Measurements from ENCODE around the gene ENPP1. TPM values are rescaled to one million over a fixed set of nuclear protein-coding genes. Genes with fewer than 3 reads are reported as not detected.

Gene ENPP1
- total and polyA plus RNA-seq, 2 donors (not counting 1 experiment from before 2014, with no cell fraction given): 0.13 to 0.42 TPM

DNA sequence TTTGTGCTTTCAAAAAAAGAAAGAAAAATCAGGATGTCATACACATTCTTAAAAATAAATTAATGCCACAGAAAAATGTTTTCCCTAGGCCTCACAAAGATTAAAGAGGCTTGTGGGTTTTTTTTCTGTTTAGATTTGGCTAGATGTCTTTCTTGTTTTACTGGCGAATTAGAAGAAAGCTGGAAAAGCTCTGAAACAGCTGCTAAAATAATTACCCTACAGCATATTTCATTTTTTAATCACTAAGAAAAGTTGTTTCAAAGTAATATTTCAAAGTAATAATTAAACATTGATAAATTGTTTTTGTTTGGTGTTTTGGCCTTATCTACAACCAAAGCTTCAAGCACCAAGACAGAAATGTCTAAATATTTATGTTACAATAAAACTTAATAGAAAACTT, 3.7 kb upstream of the ENPP1 start:
- CTCF ChIA-PET: interaction anchor here (0.7 kb wide), 1 partner anchor 945 kb away, joined by 3 read pairs; no protein-coding TSS in a partner anchor
- ATAC-seq (ENCODE audit: low read depth): no peak
- no CpG with 5 or more reads among the region's 1 CpG for WGBS (ENCODE audit: insufficient coverage)

GRCh38 chr6:131807321-131807643, 538 bp upstream of the ENPP1 start:
- peak overlapping the region; percentile 91 for H3K4me2 ChIP-seq (replicated peaks; ENCODE audit: low read depth, low read length, poor library complexity, severe bottlenecking)
- H4K20me1 ChIP-seq (ENCODE audit: control insufficient read depth, insufficient read depth, low read length, poor library complexity, severe bottlenecking): no peaks in the 10 kb centered on the region
- no peaks in the 10 kb centered on the region for H3K36me3 ChIP-seq (replicated peaks in 1 of 2; ENCODE audit: control extremely low read depth in 1 of 2, control insufficient read depth in 1 of 2, extremely low read depth in 1 of 2, insufficient read depth in 2 of 2, low read length in 1 of 2)
- H3K9me3 ChIP-seq (ENCODE audit: control extremely low read depth in 1 of 3, control insufficient read depth in 2 of 3, insufficient read depth in 1 of 3, low read length in 2 of 3): no peaks in the 10 kb centered on the region
- ATAC-seq (ENCODE audit: low read depth): no peak
- H3K79me2 ChIP-seq (ENCODE audit: control insufficient read depth, insufficient read depth, low read length): no peaks in the 10 kb centered on the region
- H3K27ac Mint-ChIP-seq: peak overlapping the region; percentile 43
- under 1% methylated on average over 12 of the region's 17 CpGs for WGBS (ENCODE audit: insufficient coverage)
- H3K4me1 ChIP-seq (ENCODE audit: control insufficient read depth in 2 of 2, insufficient read depth in 2 of 2, low read length in 2 of 2): peaks cover 16 to 17% of the 10 kb centered on the region in 2 donors
- H3K27me3 Mint-ChIP-seq: peaks cover 11% of the 10 kb centered on the region
- H3K4me3 Mint-ChIP-seq: peak overlapping the region; percentile 98
- no peaks in the 10 kb centered on the region for H3K9me3 Mint-ChIP-seq (ENCODE audit: insufficient read depth)
- H3K4me3 ChIP-seq (ENCODE audit: control extremely low read depth in 1 of 5, extremely low read depth in 1 of 5, insufficient read depth in 1 of 5, low read depth in 2 of 5, low read length in 4 of 5): peak overlapping the region; percentile 21 to 74 (median 44)
- no peak for DNase-seq
- peaks cover 19% of the 10 kb centered on the region for H3K4me1 Mint-ChIP-seq
- peaks cover 0 to 18% (median 9%) of the 10 kb centered on the region in 4 experiments for H3K27me3 ChIP-seq (replicated peaks in 1 of 4; ENCODE audit: control extremely low read depth in 1 of 4, control insufficient read depth in 3 of 4, insufficient read depth in 4 of 4, low read length in 3 of 4)
- intact Hi-C loops (cut with micrococcal nuclease): loop anchor here (10.0 kb wide), 1 partner anchor 182 kb away; the partner anchor contains the start of gene MED23
- H2AFZ ChIP-seq (ENCODE audit: insufficient read depth, low read depth, low read length, poor library complexity, severe bottlenecking): peak overlapping the region; percentile 85
- POLR2A ChIA-PET: no interaction called here
- no peak overlapping the region for H3K27ac ChIP-seq (ENCODE audit: low read length in 2 of 2)
- no peak for TF ChIP-seq EZH2 (IDR thresholded peaks at IDR 0.05; ENCODE audit: borderline replicate concordance, insufficient read depth, low read depth, low read length, poor library complexity, severe bottlenecking)
- TF ChIP-seq, protein P1, sequence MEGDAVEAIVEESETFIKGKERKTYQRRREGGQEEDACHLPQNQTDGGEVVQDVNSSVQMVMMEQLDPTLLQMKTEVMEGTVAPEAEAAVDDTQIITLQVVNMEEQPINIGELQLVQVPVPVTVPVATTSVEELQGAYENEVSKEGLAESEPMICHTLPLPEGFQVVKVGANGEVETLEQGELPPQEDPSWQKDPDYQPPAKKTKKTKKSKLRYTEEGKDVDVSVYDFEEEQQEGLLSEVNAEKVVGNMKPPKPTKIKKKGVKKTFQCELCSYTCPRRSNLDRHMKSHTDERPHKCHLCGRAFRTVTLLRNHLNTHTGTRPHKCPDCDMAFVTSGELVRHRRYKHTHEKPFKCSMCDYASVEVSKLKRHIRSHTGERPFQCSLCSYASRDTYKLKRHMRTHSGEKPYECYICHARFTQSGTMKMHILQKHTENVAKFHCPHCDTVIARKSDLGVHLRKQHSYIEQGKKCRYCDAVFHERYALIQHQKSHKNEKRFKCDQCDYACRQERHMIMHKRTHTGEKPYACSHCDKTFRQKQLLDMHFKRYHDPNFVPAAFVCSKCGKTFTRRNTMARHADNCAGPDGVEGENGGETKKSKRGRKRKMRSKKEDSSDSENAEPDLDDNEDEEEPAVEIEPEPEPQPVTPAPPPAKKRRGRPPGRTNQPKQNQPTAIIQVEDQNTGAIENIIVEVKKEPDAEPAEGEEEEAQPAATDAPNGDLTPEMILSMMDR (IDR thresholded peaks at IDR 0.05): no peak
- CTCF ChIA-PET: no interaction called here
- peak overlapping the region; percentile 79 for H3K9ac ChIP-seq (ENCODE audit: low read length)

More for the DNA sequence above, 3.7 kb upstream of the ENPP1 start:
- peaks cover 12 to 16% of the 10 kb centered on the region in 2 donors for H3K4me1 ChIP-seq (ENCODE audit: control insufficient read depth in 2 of 2, insufficient read depth in 2 of 2, low read length in 2 of 2)
- no peaks in the 10 kb centered on the region for H3K36me3 ChIP-seq (replicated peaks in 1 of 2; ENCODE audit: control extremely low read depth in 1 of 2, control insufficient read depth in 1 of 2, extremely low read depth in 1 of 2, insufficient read depth in 2 of 2, low read length in 1 of 2)
- peaks cover 3% of the 10 kb centered on the region for H3K9me3 Mint-ChIP-seq (ENCODE audit: insufficient read depth)
- H3K4me2 ChIP-seq (replicated peaks; ENCODE audit: low read depth, low read length, poor library complexity, severe bottlenecking): no peak overlapping the region
- peaks cover 19% of the 10 kb centered on the region for H3K4me1 Mint-ChIP-seq
- H3K79me2 ChIP-seq (ENCODE audit: control insufficient read depth, insufficient read depth, low read length): no peaks in the 10 kb centered on the region
- no peaks in the 10 kb centered on the region for H4K20me1 ChIP-seq (ENCODE audit: control insufficient read depth, insufficient read depth, low read length, poor library complexity, severe bottlenecking)
- H3K9me3 ChIP-seq (ENCODE audit: control extremely low read depth in 1 of 3, control insufficient read depth in 2 of 3, insufficient read depth in 1 of 3, low read length in 2 of 3): no peaks in the 10 kb centered on the region
- no peak overlapping the region for H3K27ac ChIP-seq (ENCODE audit: low read length in 2 of 2)
- no peak for DNase-seq
- no peak overlapping the region for H2AFZ ChIP-seq (ENCODE audit: insufficient read depth, low read depth, low read length, poor library complexity, severe bottlenecking)
- H3K4me3 Mint-ChIP-seq: no peak overlapping the region
- no peak for TF ChIP-seq EZH2 (IDR thresholded peaks at IDR 0.05; ENCODE audit: borderline replicate concordance, insufficient read depth, low read depth, low read length, poor library complexity, severe bottlenecking)
- TF ChIP-seq, protein P1 (IDR thresholded peaks at IDR 0.05): no peak
- H3K27me3 Mint-ChIP-seq: peaks cover 6% of the 10 kb centered on the region
- intact Hi-C loops (cut with micrococcal nuclease): loop anchor here (10.0 kb wide), 1 partner anchor 179 kb away; the partner anchor contains the start of gene MED23
- H3K9ac ChIP-seq (ENCODE audit: low read length): no peak overlapping the region
- POLR2A ChIA-PET: no interaction called here
- H3K4me3 ChIP-seq (ENCODE audit: control extremely low read depth in 1 of 5, extremely low read depth in 1 of 5, insufficient read depth in 1 of 5, low read depth in 2 of 5, low read length in 4 of 5): no peak overlapping the region
- peaks cover 0 to 8% (median 2%) of the 10 kb centered on the region in 4 experiments for H3K27me3 ChIP-seq (replicated peaks in 1 of 4; ENCODE audit: control extremely low read depth in 1 of 4, control insufficient read depth in 3 of 4, insufficient read depth in 4 of 4, low read length in 3 of 4)
- no peak overlapping the region for H3K27ac Mint-ChIP-seq
